Activated T-helper 1 cell treated with Interleukin-2 at 50 U/mL for 16 hours (primary cell): ENCODE data around the gene RTL1.

Source experiments
- DNase-seq: peaks from one replicate; pipeline ENCODE4 v3.0.0-alpha.2; 2020; ENCODE audit warnings: low read depth

Gene RTL1

GRCh38 chr14:100834794-100835547 lies 68.6 kb downstream of the RTL1 start:
- no peak for DNase-seq

- no peak for DNase-seq
Observed at GRCh38 chr14:100834082-100834793, 69.3 kb downstream of the RTL1 start.

DNA sequence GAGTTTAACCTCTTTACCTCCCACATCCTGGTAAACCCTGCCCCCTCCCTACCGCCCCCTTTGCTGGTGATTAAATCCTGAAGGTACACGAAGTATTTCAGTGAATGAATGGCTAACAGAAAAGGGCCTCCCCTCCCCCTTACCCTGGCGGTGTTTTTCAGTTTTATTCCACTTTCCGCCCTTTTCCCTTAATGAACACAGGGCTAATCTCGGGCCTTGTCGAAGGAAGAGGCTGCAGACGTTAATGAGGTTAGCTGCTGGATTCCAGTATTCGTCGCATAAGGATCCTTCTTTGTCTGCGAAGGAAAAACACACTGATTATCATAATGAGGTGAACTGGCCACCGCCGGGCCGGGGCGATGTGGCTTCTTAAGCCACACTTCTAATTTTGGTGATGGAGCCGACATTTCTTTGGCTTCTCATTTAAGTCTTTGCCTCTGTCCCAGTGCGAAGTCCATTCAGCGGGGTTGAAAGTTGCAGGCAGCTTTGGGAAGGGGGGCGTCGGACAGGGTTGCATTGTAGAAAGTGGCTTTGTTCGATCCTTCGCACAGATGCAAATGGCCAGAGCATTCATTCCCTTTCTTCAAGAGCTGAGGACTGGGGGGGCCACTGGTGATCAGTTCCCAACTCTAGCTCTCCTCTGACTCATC lies 71.1 kb downstream of the RTL1 start:
- DNase-seq, result no peak

GRCh38 chr14:100830681-100831080 lies 72.8 kb downstream of the RTL1 start:
- DNase-seq, result no peak
